HG03064 (cell line): ENCODE results near the gene MEGF6.
"Not testable (repeated sequence)": the region's sequence is repeated elsewhere in the genome, so short reads cannot be mapped to it uniquely, and the experiment has no call there.

Source experiments
- ATAC-seq: cut with Tn5 transposase; IDR thresholded peaks from one replicate; pipeline ENCODE4 v1.9.1; 2021; ENCODE audit warnings: low read depth; ENCODE audit not compliant: unreplicated experiment

The MEGF6 gene

DNA sequence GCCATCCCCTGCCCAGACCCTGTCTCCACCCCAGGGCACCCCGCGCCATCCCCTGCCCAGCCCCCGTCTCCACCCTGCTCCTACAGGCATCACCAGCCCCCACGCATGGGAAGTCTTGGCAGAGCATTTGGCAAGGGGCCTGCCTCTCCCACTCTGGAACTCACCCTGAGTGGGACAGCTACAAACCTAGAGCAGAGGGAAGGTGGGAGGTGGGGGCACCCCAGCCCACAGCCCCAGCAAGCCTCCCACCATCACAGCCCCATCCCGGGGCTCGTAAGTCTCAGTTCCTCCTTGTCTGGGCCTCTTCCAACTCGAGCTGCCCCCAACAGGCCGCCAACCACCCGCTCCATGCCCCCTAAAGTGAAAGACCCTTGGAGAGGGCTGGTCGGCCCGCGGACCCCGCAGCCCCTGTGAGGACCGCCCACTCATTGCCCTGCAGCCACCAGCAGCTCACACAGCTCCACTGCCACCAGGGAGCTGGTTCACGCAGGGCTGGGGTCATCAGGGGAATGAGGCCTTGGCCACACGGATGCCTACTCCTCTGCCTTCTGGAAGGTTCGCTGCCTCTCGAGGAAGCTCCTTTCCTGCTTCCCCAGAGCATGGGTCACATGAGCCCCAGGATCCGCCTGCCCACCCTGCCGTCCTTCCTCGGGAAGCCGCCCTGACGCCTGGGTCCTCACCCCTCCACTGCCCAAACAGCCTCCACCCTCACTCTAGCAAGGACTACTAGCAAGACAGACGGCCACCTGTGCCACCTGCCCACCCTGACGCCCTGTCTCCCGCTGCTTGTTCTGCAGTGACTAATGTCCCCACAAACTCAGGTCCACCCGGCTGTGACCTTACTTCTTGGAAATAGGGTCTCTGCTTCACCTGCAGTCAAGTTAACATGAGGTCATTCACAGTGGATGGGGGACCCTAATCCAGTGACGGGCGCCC lies 14.4 kb downstream of the MEGF6 start:
- no peak for ATAC-seq

DNA sequence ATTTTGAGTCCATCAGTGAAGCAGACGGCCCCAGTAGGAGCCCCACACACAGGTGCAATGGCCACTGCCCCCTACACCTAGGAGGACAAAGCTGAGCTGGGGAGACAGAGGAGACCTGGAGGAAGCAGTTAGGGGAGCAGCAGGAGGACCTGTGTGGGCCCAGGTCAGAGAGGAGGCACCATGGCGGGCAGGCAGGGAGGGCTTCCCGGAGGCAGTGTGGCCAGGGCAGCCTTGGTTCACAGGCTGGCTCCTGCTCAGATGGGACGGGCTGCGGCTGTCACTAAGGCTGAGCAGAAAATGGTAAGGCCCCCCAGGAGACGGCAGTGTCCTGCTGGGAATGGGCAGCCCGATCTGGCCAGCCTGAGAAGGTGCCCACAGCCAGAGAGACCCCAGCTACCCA lies 15.4 kb downstream of the MEGF6 start:
- ATAC-seq, result no peak

DNA sequence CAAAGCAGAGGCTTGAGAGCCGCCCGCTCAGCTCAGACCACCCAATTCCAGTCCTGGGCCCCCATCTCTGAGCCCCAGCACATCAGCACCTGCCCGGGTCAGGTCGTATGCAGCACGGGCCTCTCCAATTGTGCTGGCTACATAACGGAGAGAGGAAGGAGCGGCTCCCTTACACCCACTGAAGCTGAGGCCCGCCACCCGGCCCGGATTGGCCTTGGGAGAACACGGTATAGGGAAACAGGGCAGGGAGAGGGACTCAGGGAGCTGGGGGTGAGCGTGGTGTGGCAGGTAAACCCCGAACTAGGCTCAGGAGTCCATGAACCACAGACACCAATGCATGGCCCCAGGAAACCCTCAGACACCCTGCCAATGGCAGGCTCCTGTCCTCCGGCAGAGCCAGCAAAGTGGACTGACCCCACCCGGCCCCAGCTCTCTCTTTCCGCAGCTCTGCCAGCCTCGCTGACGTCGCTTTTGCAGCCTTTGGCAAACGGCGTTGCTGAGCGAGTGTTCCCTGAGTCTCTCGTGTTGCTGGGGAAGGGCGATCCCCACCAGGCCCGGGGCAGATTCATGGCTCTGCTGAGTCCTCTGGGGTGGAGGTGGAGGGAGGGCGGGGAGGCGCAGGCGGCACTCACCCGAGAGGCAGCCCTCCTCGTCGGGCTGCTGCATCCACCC lies 16.5 kb downstream of the MEGF6 start:
- no peak for ATAC-seq

DNA sequence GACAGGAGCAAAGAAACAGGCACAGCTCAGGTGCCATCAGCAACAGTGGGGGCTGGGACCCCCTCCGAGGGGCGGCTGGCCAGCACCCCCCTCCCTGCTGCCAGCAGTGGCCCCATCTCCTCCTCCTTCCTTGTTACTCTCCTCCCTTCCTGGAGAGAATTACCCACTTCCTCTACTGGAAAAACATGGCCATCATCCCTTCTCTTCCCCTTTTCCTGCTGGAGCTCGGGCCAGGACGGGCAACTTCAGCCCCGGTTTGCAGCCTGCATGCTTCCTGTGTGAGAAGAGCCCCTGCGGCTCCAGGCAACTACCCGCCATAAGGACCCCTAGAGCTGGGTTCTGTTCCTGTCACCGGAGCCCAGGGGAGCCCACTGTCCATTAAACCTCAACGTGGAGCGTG lies 17.6 kb downstream of the MEGF6 start:
- no peak for ATAC-seq

DNA sequence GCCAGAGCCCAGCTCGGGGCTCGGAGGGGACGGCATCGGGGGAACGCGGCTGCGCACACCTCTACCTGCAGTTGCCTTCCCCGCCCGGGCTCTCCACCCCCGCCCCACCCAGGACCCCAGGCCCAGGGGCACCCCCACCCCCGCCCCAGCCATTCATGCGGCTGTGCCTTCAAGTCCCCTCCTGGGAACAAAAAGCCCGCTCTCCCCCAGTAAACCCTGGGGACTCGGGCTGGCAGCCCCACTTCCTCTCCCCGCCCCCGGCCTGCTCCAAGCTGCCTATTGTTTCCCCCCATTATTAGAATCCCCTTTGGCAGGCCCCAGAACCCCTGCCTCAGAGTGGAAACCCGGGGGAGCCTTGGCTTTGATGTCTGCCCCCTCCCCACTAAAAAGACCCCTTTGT lies 18.0 kb downstream of the MEGF6 start:
- ATAC-seq, result no peak

DNA sequence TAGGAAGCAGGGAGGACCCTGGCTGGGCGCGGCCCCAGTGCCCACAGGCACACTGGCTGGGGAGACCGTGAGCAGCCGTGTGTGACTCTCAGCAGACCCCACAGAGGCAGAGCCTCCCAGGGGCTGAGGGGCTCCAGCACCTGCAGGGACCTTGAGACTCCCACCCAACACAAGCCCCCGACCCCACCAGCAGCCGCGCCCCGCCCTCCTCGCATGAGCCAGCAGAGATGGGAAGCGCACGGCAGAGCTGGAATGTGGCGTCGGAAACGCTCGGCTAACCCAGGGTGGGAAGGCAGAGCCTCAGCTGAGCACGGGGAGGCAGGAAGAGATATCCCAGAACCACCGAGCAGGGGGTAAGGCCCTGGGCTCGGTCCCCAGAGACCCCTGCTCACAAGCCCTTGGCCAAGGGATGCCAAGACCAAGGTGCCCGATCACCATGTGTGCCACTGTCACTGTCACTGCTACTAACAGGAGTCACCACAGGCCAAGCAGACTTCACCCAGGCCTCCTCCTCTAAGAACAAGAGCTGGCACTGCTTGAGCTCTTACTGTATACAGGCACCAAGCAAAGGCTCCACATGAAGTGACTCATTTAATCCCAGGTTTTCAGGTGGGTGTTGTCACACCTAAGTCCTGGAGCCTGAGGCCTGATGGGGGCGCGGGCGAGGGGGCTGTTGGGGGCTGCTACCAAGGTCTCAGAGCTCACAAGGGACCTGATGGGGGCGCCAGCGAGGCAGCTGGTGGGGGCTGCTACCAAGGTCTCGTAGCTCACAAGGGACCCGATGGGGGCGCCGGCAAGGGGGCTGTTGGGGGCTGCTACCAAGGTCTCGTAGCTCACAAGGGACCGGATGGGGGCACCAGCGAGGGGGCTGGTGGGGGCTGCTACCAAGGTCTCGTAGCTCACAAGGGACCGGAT lies 20.1 kb downstream of the MEGF6 start:
- no peak for ATAC-seq

DNA sequence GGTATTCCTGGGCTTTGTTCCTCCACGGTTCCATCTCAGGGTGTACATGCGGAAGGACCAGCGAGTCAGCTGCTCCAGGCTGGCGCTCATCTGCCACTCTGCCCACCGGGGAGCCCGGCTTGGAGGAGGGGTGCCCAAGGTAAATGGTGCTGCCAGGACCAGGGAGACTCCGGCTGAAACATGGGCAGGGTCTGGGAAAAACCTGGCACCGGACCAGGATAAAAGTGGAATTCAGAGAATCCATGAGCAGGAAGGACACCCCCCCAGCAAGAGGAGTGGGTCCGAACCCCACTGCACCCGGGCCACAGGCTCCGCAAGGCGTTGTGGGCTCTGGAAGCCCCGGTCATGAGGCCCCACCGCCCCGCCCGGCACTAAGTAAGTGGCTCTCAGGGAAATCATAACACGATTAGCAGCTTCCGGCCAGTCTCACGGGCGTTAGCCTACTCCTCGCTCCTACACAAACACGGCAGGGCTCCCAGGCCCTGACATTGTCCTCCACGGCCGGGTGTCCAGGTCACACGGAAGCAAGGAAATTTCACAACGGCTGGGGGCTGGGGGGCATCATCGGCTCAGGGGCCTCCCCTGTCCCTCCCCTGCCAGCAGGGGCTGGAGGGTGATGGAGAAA lies 21.1 kb downstream of the MEGF6 start:
- no peak for ATAC-seq

DNA sequence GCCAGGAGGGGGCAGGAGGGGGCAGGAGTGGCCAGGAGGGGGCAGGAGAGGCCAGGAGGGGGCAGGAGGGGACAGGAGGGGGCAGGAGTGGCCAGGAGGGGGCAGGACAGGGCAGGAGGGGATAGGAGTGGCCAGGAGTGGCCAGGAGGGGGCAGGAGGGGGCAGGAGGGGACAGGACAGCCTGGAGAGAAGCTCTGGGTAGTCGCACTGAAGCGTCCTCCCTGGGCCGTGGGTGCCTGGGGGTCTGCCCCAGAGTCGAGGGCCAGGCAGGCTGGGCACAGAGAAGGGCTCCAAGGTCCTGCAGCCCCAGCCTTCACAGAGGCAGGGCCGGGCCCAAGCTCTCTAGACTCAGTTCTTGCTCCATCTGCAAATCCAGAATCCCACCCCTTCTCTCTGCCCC lies 22.9 kb downstream of the MEGF6 start:
- ATAC-seq, result no peak

DNA sequence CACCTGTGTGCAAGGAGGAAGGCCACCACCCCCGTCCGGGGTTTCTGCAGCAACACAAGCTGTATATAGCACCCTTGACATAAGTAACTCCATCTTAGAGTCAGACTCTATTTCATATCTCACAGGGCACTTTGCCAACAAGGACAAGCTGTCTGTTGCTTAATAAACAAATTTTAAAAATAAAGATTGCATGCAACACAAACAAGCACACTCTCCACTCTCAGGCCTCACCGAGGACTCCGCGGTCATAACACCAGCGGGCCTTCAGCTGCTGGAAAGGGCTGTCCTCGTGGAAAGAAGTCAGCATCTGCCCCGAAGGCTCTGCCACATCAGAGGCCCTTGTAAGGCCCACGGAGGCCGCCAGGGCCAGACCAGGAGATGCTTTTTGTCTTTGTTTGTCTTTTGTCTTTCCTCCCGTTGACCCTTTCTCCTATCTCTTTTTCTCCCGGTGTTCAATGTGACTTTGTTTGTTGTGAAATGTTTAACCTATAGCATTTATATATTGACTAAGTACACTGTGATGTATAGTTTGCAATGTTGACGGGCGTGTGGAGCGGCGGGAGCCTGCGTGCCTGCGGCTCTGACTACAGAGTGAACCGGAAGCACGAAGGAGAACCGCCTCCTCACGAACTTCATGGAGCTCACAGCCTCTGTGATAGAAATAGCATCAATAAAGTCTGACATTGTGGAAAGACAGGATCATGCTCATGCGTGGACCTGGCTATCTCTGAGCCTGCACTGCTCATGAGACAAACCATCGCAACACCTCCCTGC lies 24.1 kb downstream of the MEGF6 start:
- ATAC-seq, result no peak

DNA sequence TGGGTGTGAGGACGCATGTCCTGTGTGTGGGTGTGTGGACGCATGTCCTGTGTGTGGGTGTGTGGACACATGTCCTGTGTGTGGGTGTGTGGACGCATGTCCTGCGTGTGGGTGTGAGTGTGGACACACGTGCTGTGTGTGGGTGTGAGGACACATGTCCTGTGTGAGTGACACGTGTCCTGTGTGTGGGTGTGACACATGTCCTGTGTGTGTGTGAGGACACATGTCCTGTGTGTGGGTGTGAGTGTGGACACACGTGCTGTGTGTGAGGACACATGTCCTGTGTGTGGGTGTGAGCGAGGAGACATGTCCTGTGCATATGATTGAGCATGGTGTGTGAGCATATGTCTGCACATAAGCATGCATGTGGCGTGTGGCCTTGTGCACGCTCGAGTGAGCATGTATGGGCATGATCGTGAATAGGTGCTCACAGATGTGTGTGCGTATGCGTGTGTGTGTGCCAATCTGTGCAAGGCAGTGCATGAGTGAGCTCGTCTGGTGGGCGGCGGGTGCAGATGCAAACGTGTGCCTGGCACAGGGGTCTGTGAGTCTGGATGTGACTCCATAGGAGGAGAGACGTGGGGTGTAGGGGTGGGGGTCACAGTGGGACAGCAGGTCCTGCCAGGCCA lies 25.3 kb downstream of the MEGF6 start:
- ATAC-seq, result no peak

DNA sequence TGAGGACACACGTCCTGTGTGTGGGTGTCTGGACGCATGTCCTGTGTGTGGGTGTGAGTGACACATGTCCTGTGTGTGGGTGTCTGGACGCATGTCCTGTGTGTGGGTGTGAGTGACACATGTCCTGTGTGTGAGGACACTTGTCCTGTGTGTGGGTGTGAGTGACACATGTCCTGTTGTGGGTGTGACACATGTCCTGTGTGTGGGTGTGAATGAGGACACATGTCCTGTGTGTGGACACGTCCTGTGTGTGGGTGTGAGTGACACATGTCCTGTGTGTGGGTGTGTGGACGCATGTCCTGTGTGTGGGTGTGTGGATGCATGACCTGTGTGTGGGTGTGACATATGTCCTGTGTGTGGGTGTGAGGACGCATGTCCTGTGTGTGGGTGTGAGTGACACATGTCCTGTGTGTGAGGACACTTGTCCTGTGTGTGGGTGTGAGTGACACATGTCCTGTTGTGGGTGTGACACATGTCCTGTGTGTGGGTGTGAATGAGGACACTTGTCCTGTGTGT lies 25.9 kb downstream of the MEGF6 start:
- ATAC-seq, result not testable (repeated sequence)

DNA sequence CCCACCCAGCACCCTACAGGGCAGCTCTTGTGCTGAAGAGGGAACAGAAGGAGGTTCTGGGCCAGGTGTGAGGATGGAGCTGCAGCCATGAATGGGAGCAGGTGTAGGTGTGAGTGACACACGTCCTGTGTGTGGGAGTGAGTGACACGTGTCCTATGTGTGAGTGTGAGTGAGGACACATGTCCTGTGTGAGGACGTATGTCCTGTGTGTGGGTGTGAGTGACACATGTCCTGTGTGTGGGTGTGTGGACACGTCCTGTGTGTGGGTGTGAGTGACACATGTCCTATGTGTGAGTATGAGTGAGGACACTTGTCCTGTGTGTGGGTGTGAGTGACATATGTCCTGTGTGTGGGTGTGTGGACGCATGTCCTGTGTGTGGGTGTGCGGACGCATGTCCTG lies 26.4 kb downstream of the MEGF6 start:
- ATAC-seq, result no peak

DNA sequence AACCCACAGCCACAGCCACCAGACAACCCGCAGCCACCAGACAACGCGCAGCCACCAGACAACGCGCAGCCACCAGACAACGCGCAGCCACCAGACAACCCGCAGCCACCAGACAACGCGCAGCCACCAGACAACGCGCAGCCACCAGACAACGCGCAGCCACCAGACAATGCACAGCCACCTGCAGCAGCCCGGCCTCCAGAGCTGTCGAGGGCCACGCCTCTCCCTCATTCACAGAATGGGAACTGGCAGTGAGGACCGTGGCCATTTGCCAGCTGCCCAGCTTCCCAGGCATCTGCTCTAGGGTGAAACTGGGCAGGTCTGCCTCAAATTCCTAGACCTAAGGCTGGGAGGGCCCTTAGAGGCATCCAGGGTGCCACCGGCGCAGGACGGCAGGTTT lies 27.6 kb downstream of the MEGF6 start:
- ATAC-seq, result not testable (repeated sequence)

DNA sequence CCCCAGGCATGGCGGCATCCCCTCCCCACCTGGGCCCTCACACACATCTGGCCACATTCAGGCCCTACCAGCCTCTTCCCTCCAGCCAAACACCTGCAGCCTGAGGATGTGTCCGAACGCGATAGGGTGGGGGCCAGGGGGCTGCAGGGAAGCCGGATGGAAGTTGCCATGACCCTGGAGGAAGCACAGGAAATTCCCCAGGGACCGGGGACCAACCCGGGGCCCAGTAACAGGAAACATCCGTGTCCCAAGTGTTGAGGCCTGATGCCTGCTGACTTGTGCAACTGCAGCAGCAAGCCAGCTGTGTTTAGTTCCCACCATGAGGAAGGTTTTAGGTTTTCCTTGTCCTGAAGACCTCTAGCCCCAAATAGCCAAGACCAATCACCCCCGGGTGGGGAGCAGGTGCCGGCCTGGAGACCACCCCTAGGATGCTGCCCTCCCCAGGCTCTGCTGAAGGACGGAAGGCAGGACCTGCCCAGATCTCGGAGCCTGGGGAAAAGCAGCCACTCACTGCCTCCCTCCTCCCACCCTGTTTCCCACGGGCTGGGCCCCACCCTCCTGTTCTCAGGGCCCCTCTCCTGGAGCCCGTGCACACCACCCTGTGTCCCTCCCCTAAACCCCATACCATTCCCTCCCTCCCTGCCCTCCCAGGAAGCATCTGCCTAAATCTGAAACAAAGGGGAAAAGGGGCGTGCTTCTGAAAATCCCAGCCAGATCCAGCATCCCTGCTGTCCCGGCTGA lies 29.8 kb downstream of the MEGF6 start:
- ATAC-seq, result no peak

DNA sequence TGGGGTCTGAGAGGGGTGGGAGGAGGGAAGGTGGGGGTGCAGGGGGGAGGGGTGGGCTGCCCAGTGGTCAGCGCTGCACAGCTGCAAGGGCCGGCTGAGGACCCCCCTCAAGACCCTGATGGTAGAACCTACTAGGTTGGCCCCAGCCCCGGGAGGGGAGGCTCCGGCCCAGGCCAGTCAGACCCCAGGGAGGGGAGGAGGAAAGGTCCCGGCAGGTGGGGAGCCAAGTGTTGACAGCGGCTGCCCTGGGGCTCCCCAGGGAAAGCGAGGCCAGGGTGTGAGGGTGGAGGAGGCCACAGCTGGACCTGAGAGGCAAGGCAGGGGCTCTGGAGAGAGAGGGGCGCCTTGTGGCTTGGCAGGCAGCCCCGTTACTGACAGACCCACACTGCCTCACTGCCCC lies 31.1 kb downstream of the MEGF6 start:
- ATAC-seq, result no peak

DNA sequence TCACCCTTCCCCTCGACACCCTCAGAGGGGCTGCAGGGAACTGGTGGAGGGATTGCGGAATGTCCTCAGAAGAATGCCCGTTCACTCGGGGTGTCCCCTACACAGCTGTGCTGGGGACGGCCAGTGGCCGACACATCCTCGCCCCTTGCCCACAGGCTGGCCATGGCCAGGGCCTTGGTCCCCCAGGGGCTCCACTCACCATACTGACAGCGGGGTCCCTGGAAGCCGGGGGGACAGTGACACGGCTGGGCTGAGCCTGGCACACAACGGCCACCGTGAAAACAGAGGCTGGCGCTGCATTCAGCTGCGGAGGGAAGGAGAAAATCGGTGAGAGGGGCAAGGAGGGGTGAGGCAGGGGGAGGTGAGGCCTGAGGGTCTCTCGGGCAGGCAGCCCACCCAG lies 31.7 kb downstream of the MEGF6 start:
- no peak for ATAC-seq

DNA sequence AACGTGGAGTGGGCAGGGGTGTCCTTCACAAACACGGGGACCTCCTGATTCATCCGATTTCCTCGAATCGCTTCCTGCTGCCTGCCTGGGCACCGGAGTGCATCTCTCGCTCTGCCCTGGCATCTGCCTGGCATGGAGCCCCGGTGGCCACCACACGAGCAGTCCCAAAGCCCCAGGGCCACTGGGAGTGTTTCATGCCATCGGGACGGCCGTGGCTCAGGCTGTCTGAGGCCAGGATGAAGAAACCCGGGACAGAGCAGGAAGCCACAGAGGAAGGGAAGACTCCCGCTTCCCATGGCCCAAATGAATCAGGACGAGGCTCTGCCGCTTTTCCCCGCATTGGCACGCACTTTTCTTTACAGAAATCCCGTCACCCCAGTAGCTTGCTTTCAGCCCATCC lies 32.4 kb downstream of the MEGF6 start:
- ATAC-seq, result no peak

DNA sequence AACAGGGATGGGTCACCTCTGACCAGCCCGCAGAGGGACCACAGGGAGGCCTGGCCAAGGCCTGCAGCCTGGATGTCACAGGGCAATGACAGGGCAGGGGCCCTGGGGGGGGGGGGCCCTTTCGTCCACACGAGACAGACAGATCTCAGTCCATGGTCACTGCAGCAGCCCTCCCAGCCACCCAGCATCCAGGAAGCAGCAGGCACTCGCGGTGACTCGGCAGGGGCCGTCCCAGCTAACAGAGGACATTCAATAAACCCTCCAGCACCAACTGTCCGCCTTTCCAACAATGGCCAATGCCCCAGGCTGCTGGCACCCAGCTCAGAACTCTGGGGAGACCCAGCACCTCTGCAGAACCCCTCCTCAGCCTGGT lies 32.9 kb downstream of the MEGF6 start:
- no peak for ATAC-seq
